ENCODE results near the gene PPARD.

- TF ChIP-seq, protein P1, sequence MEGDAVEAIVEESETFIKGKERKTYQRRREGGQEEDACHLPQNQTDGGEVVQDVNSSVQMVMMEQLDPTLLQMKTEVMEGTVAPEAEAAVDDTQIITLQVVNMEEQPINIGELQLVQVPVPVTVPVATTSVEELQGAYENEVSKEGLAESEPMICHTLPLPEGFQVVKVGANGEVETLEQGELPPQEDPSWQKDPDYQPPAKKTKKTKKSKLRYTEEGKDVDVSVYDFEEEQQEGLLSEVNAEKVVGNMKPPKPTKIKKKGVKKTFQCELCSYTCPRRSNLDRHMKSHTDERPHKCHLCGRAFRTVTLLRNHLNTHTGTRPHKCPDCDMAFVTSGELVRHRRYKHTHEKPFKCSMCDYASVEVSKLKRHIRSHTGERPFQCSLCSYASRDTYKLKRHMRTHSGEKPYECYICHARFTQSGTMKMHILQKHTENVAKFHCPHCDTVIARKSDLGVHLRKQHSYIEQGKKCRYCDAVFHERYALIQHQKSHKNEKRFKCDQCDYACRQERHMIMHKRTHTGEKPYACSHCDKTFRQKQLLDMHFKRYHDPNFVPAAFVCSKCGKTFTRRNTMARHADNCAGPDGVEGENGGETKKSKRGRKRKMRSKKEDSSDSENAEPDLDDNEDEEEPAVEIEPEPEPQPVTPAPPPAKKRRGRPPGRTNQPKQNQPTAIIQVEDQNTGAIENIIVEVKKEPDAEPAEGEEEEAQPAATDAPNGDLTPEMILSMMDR (IDR thresholded peaks at IDR 0.05 in 8 of 11, conservative IDR thresholded peaks at IDR 0.05 in 3 of 11), result no peak
- TF ChIP-seq POLR2A (IDR thresholded peaks at IDR 0.05), result no peak
- no peak for TF ChIP-seq POLR2AphosphoS5 (IDR thresholded peaks at IDR 0.05)
Observed at GRCh38 chr6:35454391-35455110, 112.2 kb downstream of the PPARD start.

Measured in spleen (tissue), 7 donors.